Measurements from ENCODE around the gene ATF1. TPM values are rescaled to one million over a fixed set of nuclear protein-coding genes. Genes with fewer than 3 reads are reported as not detected.

The ATF1 gene
- total and polyA plus RNA-seq, 2 of the 8 experiments (the other 6 are each of a cell fraction or from before 2014, with no cell fraction given) = 23.2 to 41.8 TPM

DNA sequence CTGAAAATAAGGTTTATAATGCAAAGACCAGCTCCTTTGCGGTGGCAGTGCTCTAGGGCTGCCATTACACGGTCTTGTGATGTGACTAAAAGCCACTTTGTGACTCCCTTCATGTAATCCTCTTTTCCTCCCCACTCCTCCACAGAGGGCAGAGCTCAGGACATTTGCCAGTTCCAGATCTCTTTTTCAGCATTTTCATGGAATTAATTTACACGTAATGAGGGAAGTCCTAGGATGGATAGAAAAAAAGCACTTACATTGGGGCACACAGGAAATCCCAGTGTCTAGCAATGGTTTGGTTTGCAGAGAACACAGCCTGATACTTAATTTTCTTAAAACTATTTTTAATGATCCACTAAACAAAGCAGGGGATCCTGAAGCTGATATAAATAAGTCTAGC, 17.5 kb upstream of the ATF1 start:
- no peak overlapping the region for H4K5ac ChIP-seq (ENCODE audit: insufficient read length, low read depth, low read length)
- DNase-seq (ENCODE audit: low read depth in 1 of 2, low spot score in 2 of 2) (no peak), FAIRE-seq (no peak)
- no peak overlapping the region for H4K91ac ChIP-seq (replicated peaks; ENCODE audit: insufficient read length, low read length)
- H3K14ac ChIP-seq (ENCODE audit: insufficient read length) = no peak overlapping the region
- H4K20me1 ChIP-seq (replicated peaks in 1 of 2; ENCODE audit: control insufficient read depth in 1 of 2, insufficient read depth in 2 of 2, low read length in 2 of 2) = peaks cover 0 to 1% of the 10 kb centered on the region in 2 experiments
- no peak overlapping the region for H3K9ac ChIP-seq (replicated peaks in 1 of 4; ENCODE audit: extremely low read depth in 1 of 4, low read depth in 3 of 4, low read length in 3 of 4)
- H2BK20ac ChIP-seq (ENCODE audit: low read length) = no peak overlapping the region
- H2BK15ac ChIP-seq (ENCODE audit: low read length) = no peak overlapping the region
- H3K4me3 ChIP-seq (ENCODE audit: extremely low read depth in 1 of 4, insufficient read depth in 2 of 4, low read depth in 3 of 4, low read length in 4 of 4) = no peak overlapping the region
- H2AFZ ChIP-seq (ENCODE audit: low read length) = no peak overlapping the region
- no peaks in the 10 kb centered on the region for H3K23me2 ChIP-seq (ENCODE audit: low read depth, low read length)
- no peak overlapping the region for H3K56ac ChIP-seq (replicated peaks; ENCODE audit: insufficient read length, low read depth, low read length)
- CTCF ChIA-PET (ENCODE audit: partially characterized antibody) = interaction anchor here (1.0 kb wide), 1 partner anchor 11 kb away, joined by 3 read pairs; no protein-coding TSS in a partner anchor
- H3K4me2 ChIP-seq (ENCODE audit: insufficient read depth in 1 of 2, low read depth in 2 of 2, low read length in 2 of 2) = no peak overlapping the region
- no peak overlapping the region for H2BK120ac ChIP-seq (replicated peaks; ENCODE audit: low read depth, low read length)
- no peak overlapping the region for H3K27ac ChIP-seq (ENCODE audit: low read depth, low read length)
- no peaks in the 10 kb centered on the region for H3K27me3 ChIP-seq (replicated peaks in 1 of 4; ENCODE audit: control insufficient read depth in 3 of 4, extremely low read depth in 1 of 4, insufficient read depth in 3 of 4, low read length in 3 of 4)
- no peaks in the 10 kb centered on the region for H3K79me1 ChIP-seq (ENCODE audit: low read depth, low read length)
- H2AK5ac ChIP-seq (ENCODE audit: low read depth, low read length) = no peak overlapping the region
- 100% methylated on average over 3 of the region's 3 CpGs; no CpG with 5 or more reads in 1 of the 2 experiments for WGBS, 2 experiments (ENCODE audit: extremely low coverage in 1 of 2, insufficient coverage in 1 of 2, insufficient read length in 1 of 2, insufficient replicate concordance in 2 of 2, low coverage in 1 of 2, low lambda C conversion rate in 2 of 2, missing lambda C conversion rate in 1 of 2)
- POLR2A ChIA-PET (ENCODE audit: partially characterized antibody) = no interaction called here
- H2BK5ac ChIP-seq (ENCODE audit: low read depth, low read length) = no peak overlapping the region
- H3K23ac ChIP-seq (ENCODE audit: insufficient read length) = no peak overlapping the region
- no peaks in the 10 kb centered on the region for H3K4me1 ChIP-seq (replicated peaks in 1 of 4; ENCODE audit: control insufficient read depth in 3 of 4, insufficient read depth in 4 of 4, low read length in 3 of 4)
- no peak overlapping the region for H3K18ac ChIP-seq (ENCODE audit: extremely low read depth, low read length)
- H3K9me3 ChIP-seq (ENCODE audit: insufficient read depth in 2 of 2, low read depth in 1 of 2, low read length in 1 of 2) = no peaks in the 10 kb centered on the region
- H3K79me2 ChIP-seq (ENCODE audit: control insufficient read depth in 1 of 2, insufficient read depth in 2 of 2, low read length in 2 of 2) = no peaks in the 10 kb centered on the region
- H2BK12ac ChIP-seq (ENCODE audit: low read depth, low read length) = no peak overlapping the region
- H3K4ac ChIP-seq (replicated peaks; ENCODE audit: insufficient read length, low read depth, low read length) = no peak overlapping the region
- H4K8ac ChIP-seq (ENCODE audit: extremely low read depth, insufficient read depth, low read length) = no peak overlapping the region
- peaks cover 4 to 27% (median 13%) of the 10 kb centered on the region in 4 experiments; a peak in 6 of 8 replicates for H3K36me3 ChIP-seq (ENCODE audit: control insufficient read depth in 2 of 4, insufficient read depth in 4 of 4, low read length in 3 of 4)
- TF ChIP-seq RAD21 (IDR thresholded peaks at IDR 0.05 in 1 of 2, conservative IDR thresholded peaks at IDR 0.05 in 1 of 2; ENCODE audit: low read depth in 2 of 2, low read length in 2 of 2) (no peak), SUZ12 (IDR thresholded peaks at IDR 0.05; ENCODE audit: low read length) (no peak), KDM4A (IDR thresholded peaks at IDR 0.05; ENCODE audit: low read depth, low read length, severe bottlenecking) (no peak), SIN3A (conservative IDR thresholded peaks at IDR 0.05 in 1 of 2, IDR thresholded peaks at IDR 0.05 in 1 of 2; ENCODE audit: low read depth in 1 of 2, low read length in 2 of 2) (no peak), CREB1 (IDR thresholded peaks at IDR 0.05) (no peak), RFX5 (IDR thresholded peaks at IDR 0.05; ENCODE audit: borderline replicate concordance, low read depth, low read length) (no peak), GTF2F1 (IDR thresholded peaks at IDR 0.05; ENCODE audit: borderline replicate concordance, low read depth, low read length) (no peak), JUN (IDR thresholded peaks at IDR 0.05; ENCODE audit: low read depth, low read length) (no peak), ASH2L (IDR thresholded peaks at IDR 0.05; ENCODE audit: low read length) (no peak), BACH1 (IDR thresholded peaks at IDR 0.05; ENCODE audit: low read length) (no peak), MAFK (IDR thresholded peaks at IDR 0.05; ENCODE audit: low read depth, low read length) (no peak), TCF12 (IDR thresholded peaks at IDR 0.05; ENCODE audit: low read depth, low read length) (no peak), RBBP5 (IDR thresholded peaks at IDR 0.05; ENCODE audit: borderline replicate concordance, low read depth, low read length) (no peak)
- TF ChIP-seq, protein P1, sequence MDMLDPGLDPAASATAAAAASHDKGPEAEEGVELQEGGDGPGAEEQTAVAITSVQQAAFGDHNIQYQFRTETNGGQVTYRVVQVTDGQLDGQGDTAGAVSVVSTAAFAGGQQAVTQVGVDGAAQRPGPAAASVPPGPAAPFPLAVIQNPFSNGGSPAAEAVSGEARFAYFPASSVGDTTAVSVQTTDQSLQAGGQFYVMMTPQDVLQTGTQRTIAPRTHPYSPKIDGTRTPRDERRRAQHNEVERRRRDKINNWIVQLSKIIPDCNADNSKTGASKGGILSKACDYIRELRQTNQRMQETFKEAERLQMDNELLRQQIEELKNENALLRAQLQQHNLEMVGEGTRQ (IDR thresholded peaks at IDR 0.05; ENCODE audit: low read length) = no peak
